ENCODE measurements around the gene HOXC12. TPM values are rescaled to one million over a fixed set of nuclear protein-coding genes. Genes with fewer than 3 reads are reported as not detected.

Gene HOXC12
- total RNA-seq, 2 experiments from 2014 or later = not detected

DNA sequence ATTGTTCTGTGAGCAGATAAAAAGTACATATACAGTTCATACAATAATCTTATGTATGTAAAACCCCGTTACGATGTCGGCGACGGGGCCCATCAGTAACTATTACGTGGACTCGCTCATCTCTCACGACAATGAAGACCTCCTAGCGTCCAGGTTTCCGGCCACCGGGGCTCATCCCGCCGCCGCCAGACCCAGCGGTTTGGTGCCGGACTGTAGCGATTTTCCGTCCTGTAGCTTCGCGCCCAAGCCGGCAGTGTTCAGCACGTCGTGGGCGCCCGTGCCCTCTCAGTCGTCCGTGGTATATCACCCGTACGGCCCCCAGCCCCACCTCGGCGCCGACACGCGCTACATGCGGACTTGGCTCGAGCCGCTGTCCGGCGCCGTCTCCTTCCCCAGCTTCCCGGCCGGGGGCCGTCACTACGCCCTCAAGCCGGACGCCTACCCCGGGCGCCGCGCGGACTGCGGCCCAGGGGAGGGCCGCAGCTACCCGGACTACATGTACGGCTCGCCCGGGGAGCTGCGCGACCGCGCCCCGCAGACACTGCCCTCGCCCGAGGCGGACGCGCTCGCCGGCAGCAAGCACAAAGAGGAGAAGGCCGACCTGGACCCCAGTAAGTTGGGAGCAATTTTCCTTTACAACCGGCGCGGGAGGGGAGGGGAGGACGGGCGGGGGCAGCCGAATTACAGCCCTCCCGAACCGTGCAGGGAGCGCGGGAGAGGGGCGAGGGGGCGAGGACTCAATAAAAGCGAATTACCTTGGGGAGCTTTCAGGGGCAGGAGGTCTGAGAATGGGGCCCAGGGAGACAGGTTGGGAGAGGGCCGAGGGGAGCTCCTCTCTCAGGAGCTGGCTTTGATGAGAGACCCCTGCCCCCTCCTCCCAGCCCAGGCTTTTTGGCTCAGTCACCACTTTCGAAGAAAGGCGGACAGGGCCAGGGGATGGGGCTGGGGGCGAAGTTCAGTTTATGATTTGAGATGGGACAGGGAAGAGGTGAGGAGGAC lies 45.7 kb downstream of the HOXC12 start, which contains the start of gene HOXC9:
HOXC9 (plus strand) TSS at position 46 of the 999 bp plus-strand sequence; CDS start at position 74, 28 bp downstream.
- intact Hi-C loops (cut with micrococcal nuclease; ENCODE audit: unreplicated experiment) = no loop called here
- no peak within 1 kb of the TSS for H3K4me3 ChIP-seq (ENCODE audit: low read depth, low read length, poor library complexity, severe bottlenecking)
- ChIA-PET POLR2A (interaction anchor here (0.7 kb wide), 1 partner anchor 9 kb away, joined by 3 read pairs; no protein-coding TSS in a partner anchor), CTCF (ENCODE audit: unreplicated experiment) (no interaction called here)
- DNase-seq (ENCODE audit: low spot score) = no peak
- no peaks in the 10 kb centered on the region for H3K9me3 ChIP-seq (ENCODE audit: low read length)
- BruUV-seq (replicated peaks) = no TSS peak
- H3K27ac ChIP-seq (ENCODE audit: low read depth, low read length, poor library complexity, severe bottlenecking) = no peak within 1 kb of the TSS
- H3K36me3 ChIP-seq (ENCODE audit: insufficient read depth, low read length) = no peaks in the 10 kb centered on the region
- no peaks in the 10 kb centered on the region for H3K9me2 ChIP-seq (ENCODE audit: insufficient read depth, low read length)
- H3K4me1 ChIP-seq (ENCODE audit: insufficient read depth, low read length, poor library complexity, severe bottlenecking) = peaks cover 11% of the 10 kb centered on the region
- H3K4me2 ChIP-seq (ENCODE audit: low read length) = no peak within 1 kb of the TSS
- TF ChIP-seq, protein P1, sequence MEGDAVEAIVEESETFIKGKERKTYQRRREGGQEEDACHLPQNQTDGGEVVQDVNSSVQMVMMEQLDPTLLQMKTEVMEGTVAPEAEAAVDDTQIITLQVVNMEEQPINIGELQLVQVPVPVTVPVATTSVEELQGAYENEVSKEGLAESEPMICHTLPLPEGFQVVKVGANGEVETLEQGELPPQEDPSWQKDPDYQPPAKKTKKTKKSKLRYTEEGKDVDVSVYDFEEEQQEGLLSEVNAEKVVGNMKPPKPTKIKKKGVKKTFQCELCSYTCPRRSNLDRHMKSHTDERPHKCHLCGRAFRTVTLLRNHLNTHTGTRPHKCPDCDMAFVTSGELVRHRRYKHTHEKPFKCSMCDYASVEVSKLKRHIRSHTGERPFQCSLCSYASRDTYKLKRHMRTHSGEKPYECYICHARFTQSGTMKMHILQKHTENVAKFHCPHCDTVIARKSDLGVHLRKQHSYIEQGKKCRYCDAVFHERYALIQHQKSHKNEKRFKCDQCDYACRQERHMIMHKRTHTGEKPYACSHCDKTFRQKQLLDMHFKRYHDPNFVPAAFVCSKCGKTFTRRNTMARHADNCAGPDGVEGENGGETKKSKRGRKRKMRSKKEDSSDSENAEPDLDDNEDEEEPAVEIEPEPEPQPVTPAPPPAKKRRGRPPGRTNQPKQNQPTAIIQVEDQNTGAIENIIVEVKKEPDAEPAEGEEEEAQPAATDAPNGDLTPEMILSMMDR (conservative IDR thresholded peaks at IDR 0.05; ENCODE audit: low read length) = no peak
- no peak for TF ChIP-seq EZH2phosphoT487 (IDR thresholded peaks at IDR 0.05; ENCODE audit: borderline replicate concordance, low read depth, low read length)
- H4K20me1 ChIP-seq (ENCODE audit: insufficient read depth, low read length) = no peaks in the 10 kb centered on the region; the same call in 1 of the 2 replicates
- H2AFZ ChIP-seq (ENCODE audit: low read length) = no peak within 1 kb of the TSS
- H3K79me2 ChIP-seq (ENCODE audit: insufficient read depth, low read depth, low read length) = no peaks in the 10 kb centered on the region

DNA sequence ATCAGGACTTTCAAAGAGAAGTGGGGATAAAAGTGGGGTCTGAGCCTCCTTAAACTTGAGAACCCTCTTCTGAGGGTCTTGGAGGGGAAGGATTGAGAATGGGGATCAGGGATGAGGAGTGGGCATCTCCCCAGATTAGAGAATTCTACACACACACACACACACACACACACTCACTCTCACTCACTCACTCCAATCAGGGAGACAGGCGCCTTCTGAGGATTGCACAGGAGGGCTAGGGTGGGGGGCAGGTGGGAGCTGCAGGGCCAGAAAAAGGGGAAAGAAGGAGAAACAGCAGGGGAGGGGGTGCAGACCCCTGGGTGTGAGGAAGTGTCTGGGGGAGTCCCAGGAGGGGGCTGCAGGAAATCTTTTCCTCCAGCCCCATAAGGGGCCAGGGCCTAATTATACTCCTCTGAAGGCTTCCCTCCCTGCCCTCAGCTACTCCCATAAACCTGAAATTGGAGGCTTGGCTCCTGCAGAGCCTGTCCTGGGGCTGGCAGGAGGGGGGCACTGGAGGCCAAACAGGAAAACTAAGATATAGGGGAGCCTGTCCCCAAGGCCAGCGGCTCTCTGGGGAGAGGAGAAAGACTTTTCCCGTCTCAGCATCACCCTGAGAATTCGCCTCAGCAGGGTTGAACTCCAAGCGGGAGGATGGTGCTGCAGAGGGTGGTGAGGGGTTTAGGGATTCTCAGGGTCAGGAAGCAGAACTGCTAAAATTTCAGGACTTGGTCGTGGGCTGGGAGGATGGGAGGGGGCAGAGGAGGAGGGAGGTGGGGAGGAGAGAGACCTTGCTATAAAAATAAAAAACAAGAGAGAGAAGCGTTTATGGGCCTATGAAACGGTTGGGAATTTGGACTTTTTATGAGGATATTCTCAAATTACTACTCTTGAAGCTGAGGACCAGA lies 46.8 kb downstream of the HOXC12 start:
- no peaks in the 10 kb centered on the region for H3K36me3 ChIP-seq (ENCODE audit: insufficient read depth, low read length)
- ChIA-PET CTCF (ENCODE audit: unreplicated experiment) (no interaction called here), POLR2A (no interaction called here)
- no peak overlapping the region for H2AFZ ChIP-seq (ENCODE audit: low read length)
- DNase-seq (ENCODE audit: low spot score) = no peak
- H4K20me1 ChIP-seq (ENCODE audit: insufficient read depth, low read length) = no peaks in the 10 kb centered on the region; the same call in 1 of the 2 replicates
- no peaks in the 10 kb centered on the region for H3K79me2 ChIP-seq (ENCODE audit: insufficient read depth, low read depth, low read length)
- no peak overlapping the region for H3K4me2 ChIP-seq (ENCODE audit: low read length)
- no peak overlapping the region for H3K4me3 ChIP-seq (ENCODE audit: low read depth, low read length, poor library complexity, severe bottlenecking)
- H3K9me2 ChIP-seq (ENCODE audit: insufficient read depth, low read length) = no peaks in the 10 kb centered on the region
- intact Hi-C loops (cut with micrococcal nuclease; ENCODE audit: unreplicated experiment) = no loop called here
- H3K9me3 ChIP-seq (ENCODE audit: low read length) = no peaks in the 10 kb centered on the region
- BruUV-seq (replicated peaks) = no TSS peak
- peaks cover 18% of the 10 kb centered on the region for H3K4me1 ChIP-seq (ENCODE audit: insufficient read depth, low read length, poor library complexity, severe bottlenecking)
- TF ChIP-seq EZH2phosphoT487 (IDR thresholded peaks at IDR 0.05; ENCODE audit: borderline replicate concordance, low read depth, low read length) = no peak
- TF ChIP-seq, protein P1 (conservative IDR thresholded peaks at IDR 0.05; ENCODE audit: low read length) = no peak
- no peak overlapping the region for H3K27ac ChIP-seq (ENCODE audit: low read depth, low read length, poor library complexity, severe bottlenecking)

All from OCI-LY7 (cell line).